GM23338 (cell line): ENCODE measurements around the gene GPR156. TPM values are rescaled to one million over a fixed set of nuclear protein-coding genes. Genes with fewer than 3 reads are reported as not detected.
"Not testable (repeated sequence)": the region's sequence is repeated elsewhere in the genome, so short reads cannot be mapped to it uniquely, and the experiment has no call there.

Source experiments
- ATAC-seq: fragments of 200-7000 bp; cut with Tn5 transposase; 3 replicates; pipeline ENCODE4 v1.9.1; 2020
- DNase-seq: peaks from one replicate; pipeline ENCODE4 v3.0.0-alpha.2; 2015; ENCODE audit warnings: low spot score
- H2AFZ ChIP-seq: fragments of 200-600 bp; sonication (generic); 2 replicates; pipeline ENCODE4 v1.8.0; 2016; ENCODE audit warnings: antibody characterized with exemption, mild to moderate bottlenecking, moderate library complexity
- H3F3A ChIP-seq: fragments of 200-600 bp; sonication (generic); replicated peaks from 2 replicates; pipeline ENCODE4 v1.8.0; 2017; ENCODE audit warnings: antibody characterized with exemption, mixed run types, low read depth
- H3K27ac ChIP-seq: fragments of 200-600 bp; sonication (generic); 2 replicates; pipeline ENCODE4 v1.6.1; 2016; ENCODE audit warnings: low read depth
- H3K27me3 ChIP-seq: fragments of 200-600 bp; sonication (generic); 2 replicates; pipeline ENCODE4 v1.8.0; 2016; ENCODE audit warnings: mild to moderate bottlenecking, mixed run types, moderate library complexity; ENCODE audit not compliant: insufficient read depth
- H3K36me3 ChIP-seq: fragments of 200-600 bp; sonication (generic); 2 replicates; pipeline ENCODE4 v1.8.0; 2016; ENCODE audit warnings: mild to moderate bottlenecking; ENCODE audit not compliant: insufficient read depth
- H3K4me1 ChIP-seq: fragments of 200-600 bp; sonication (generic); 2 replicates; pipeline ENCODE4 v1.8.0; 2016; ENCODE audit warnings: mild to moderate bottlenecking, moderate library complexity; ENCODE audit not compliant: insufficient read depth
- H3K4me2 ChIP-seq: fragments of 200-600 bp; sonication (generic); 2 replicates; pipeline ENCODE4 v1.7.1; 2017; ENCODE audit warnings: mixed run types
- H3K4me3 ChIP-seq: fragments of 200-600 bp; sonication (generic); 2 replicates; pipeline ENCODE4 v1.6.1; 2016; ENCODE audit warnings: mixed run types
- H3K79me2 ChIP-seq: fragments of 200-600 bp; sonication (generic); replicated peaks from 2 replicates; pipeline ENCODE4 v1.8.0; 2017; ENCODE audit warnings: mild to moderate bottlenecking; ENCODE audit not compliant: insufficient read depth
- H3K9me2 ChIP-seq: fragments of 200-600 bp; sonication (generic); 2 replicates; pipeline ENCODE4 v1.8.0; 2017; ENCODE audit not compliant: insufficient read depth
- H4K20me1 ChIP-seq: fragments of 200-600 bp; sonication (generic); replicated peaks from 2 replicates; pipeline ENCODE4 v1.8.0; 2017; ENCODE audit warnings: mild to moderate bottlenecking; ENCODE audit not compliant: insufficient read depth
- H3K27ac Mint-ChIP-seq: 2 replicates; pipeline ENCODE4 v1.8.0; 2020; ENCODE audit warnings: inconsistent platforms, mild to moderate bottlenecking, moderate library complexity, mixed read lengths
- H3K27me3 Mint-ChIP-seq: 3 replicates; pipeline ENCODE4 v1.8.0; 2022; ENCODE audit warnings: low read depth, mild to moderate bottlenecking, moderate library complexity, mixed read lengths, inconsistent platforms; ENCODE audit not compliant: insufficient read depth, poor library complexity
- H3K36me3 Mint-ChIP-seq: 3 replicates; pipeline ENCODE4 v1.8.0; 2021; ENCODE audit warnings: low read depth, mild to moderate bottlenecking, inconsistent platforms, moderate library complexity, mixed read lengths
- H3K4me1 Mint-ChIP-seq: 3 replicates; pipeline ENCODE4 v1.8.0; 2020; ENCODE audit warnings: mild to moderate bottlenecking, inconsistent platforms, mixed read lengths
- H3K4me3 Mint-ChIP-seq: 3 replicates; pipeline ENCODE4 v1.8.0; 2021; ENCODE audit warnings: moderate library complexity, mild to moderate bottlenecking, inconsistent platforms, mixed read lengths
- H3K9me3 Mint-ChIP-seq: 3 replicates; pipeline ENCODE4 v1.8.0; 2020; ENCODE audit warnings: moderate library complexity, mild to moderate bottlenecking, inconsistent platforms, mixed read lengths
- EZH2 ChIP-seq: fragments of 200-600 bp; sonication (generic); IDR thresholded peaks from one replicate; pipeline ENCODE4 v1.8.0; 2017; ENCODE audit warnings: antibody characterized with exemption, mild to moderate bottlenecking, low read depth; ENCODE audit not compliant: unreplicated experiment
- JUNB ChIP-seq: IDR thresholded peaks from one replicate; pipeline ENCODE4 v1.6.1; 2016; ENCODE audit warnings: antibody characterized with exemption; ENCODE audit not compliant: unreplicated experiment
- NANOG ChIP-seq: IDR thresholded peaks from 2 replicates; pipeline ENCODE4 v1.6.1; 2016; ENCODE audit warnings: antibody characterized with exemption, borderline replicate concordance
- STAT1 ChIP-seq: IDR thresholded peaks from one replicate; pipeline ENCODE4 v1.6.1; 2016; ENCODE audit warnings: antibody characterized with exemption; ENCODE audit not compliant: unreplicated experiment
- ZNF114 ChIP-seq: fragments of 250-450 bp; sonication (Bioruptor Pico); IDR thresholded peaks from 2 replicates; pipeline ENCODE4 v1.5.0; 2020; ENCODE audit warnings: mild to moderate bottlenecking, moderate library complexity
- ZNF331 ChIP-seq: fragments of 250-450 bp; sonication (Bioruptor Pico); IDR thresholded peaks from 2 replicates; pipeline ENCODE4 v1.5.0; 2020; ENCODE audit warnings: low read depth, mild to moderate bottlenecking, moderate library complexity
- polyA plus RNA-seq: library from polyadenylated mRNA; unstranded; fragments of >200 nt; fragmentation: Nextera tagmentation; extraction: Ambion mirVana; gene quantifications from 2 replicates; pipeline ENCODE4 v1.2.1, GENCODE V29; 2016
- total RNA-seq: library from RNA; depleted of rRNA; stranded (reverse); fragments of >200 nt; shearing (Covaris generic); gene quantifications from 2 replicates; pipeline ENCODE4 v1.2.3, GENCODE V29; 2014
- TF ChIP-seq, protein P1 (sequence below): IDR thresholded peaks from one replicate; pipeline ENCODE4 v1.6.1; 2018; ENCODE audit warnings: antibody characterized with exemption; ENCODE audit not compliant: unreplicated experiment
- TF ChIP-seq, protein P2 (sequence below): IDR thresholded peaks from 2 replicates; pipeline ENCODE4 v1.6.1; 2016; ENCODE audit warnings: antibody characterized with exemption

The GPR156 gene
- total and polyA plus RNA-seq, 2 experiments from 2014 or later = 0.50 to 2.5 TPM

DNA sequence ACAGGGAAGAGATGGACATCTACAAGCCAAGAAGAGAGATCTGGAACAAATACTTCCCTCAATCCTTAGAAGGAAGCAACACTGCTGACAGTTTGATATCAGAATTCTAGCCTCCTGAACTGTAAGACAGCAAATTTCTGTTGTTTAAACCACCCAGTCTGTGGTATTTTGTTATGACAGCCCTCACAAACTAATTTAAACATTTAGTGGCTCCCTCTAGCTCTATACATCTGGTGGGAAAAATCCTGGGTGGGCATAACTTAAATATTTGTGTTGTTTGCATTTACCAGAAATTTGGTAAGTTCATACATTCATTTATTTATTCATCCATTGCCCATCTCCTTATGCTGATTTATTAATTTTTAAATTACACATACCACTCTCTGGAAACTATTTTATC, 128.3 kb downstream of the GPR156 start:
- H3K27ac Mint-ChIP-seq = no peak overlapping the region
- Histone ChIP-seq H3F3A (no peaks in the 10 kb centered on the region), H4K20me1 (no peaks in the 10 kb centered on the region), H3K27me3 (no peaks in the 10 kb centered on the region), H3K4me2 (no peak overlapping the region), H3K79me2 (no peaks in the 10 kb centered on the region), H2AFZ (no peak overlapping the region), H3K27ac (no peak overlapping the region), H3K36me3 (no peaks in the 10 kb centered on the region; the same call in 1 of the 2 replicates), H3K4me1 (no peaks in the 10 kb centered on the region), H3K4me3 (no peak overlapping the region), H3K9me2 (peaks cover 3% of the 10 kb centered on the region)
- ATAC-seq = no peak
- TF ChIP-seq JUNB (no peak), STAT1 (no peak), NANOG (no peak)
- TF ChIP-seq, protein P1, sequence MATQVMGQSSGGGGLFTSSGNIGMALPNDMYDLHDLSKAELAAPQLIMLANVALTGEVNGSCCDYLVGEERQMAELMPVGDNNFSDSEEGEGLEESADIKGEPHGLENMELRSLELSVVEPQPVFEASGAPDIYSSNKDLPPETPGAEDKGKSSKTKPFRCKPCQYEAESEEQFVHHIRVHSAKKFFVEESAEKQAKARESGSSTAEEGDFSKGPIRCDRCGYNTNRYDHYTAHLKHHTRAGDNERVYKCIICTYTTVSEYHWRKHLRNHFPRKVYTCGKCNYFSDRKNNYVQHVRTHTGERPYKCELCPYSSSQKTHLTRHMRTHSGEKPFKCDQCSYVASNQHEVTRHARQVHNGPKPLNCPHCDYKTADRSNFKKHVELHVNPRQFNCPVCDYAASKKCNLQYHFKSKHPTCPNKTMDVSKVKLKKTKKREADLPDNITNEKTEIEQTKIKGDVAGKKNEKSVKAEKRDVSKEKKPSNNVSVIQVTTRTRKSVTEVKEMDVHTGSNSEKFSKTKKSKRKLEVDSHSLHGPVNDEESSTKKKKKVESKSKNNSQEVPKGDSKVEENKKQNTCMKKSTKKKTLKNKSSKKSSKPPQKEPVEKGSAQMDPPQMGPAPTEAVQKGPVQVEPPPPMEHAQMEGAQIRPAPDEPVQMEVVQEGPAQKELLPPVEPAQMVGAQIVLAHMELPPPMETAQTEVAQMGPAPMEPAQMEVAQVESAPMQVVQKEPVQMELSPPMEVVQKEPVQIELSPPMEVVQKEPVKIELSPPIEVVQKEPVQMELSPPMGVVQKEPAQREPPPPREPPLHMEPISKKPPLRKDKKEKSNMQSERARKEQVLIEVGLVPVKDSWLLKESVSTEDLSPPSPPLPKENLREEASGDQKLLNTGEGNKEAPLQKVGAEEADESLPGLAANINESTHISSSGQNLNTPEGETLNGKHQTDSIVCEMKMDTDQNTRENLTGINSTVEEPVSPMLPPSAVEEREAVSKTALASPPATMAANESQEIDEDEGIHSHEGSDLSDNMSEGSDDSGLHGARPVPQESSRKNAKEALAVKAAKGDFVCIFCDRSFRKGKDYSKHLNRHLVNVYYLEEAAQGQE = no peak
- TF ChIP-seq, protein P2, sequence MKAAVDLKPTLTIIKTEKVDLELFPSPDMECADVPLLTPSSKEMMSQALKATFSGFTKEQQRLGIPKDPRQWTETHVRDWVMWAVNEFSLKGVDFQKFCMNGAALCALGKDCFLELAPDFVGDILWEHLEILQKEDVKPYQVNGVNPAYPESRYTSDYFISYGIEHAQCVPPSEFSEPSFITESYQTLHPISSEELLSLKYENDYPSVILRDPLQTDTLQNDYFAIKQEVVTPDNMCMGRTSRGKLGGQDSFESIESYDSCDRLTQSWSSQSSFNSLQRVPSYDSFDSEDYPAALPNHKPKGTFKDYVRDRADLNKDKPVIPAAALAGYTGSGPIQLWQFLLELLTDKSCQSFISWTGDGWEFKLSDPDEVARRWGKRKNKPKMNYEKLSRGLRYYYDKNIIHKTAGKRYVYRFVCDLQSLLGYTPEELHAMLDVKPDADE = no peak
- H3K27me3 Mint-ChIP-seq = peaks cover 6% of the 10 kb centered on the region
- no peaks in the 10 kb centered on the region; the same call in 2 of the 3 replicates for H3K4me1 Mint-ChIP-seq
- peaks cover 21% of the 10 kb centered on the region for H3K36me3 Mint-ChIP-seq
- no peak for DNase-seq
- no peak overlapping the region for H3K4me3 Mint-ChIP-seq
- H3K9me3 Mint-ChIP-seq = peaks cover 41% of the 10 kb centered on the region

DNA sequence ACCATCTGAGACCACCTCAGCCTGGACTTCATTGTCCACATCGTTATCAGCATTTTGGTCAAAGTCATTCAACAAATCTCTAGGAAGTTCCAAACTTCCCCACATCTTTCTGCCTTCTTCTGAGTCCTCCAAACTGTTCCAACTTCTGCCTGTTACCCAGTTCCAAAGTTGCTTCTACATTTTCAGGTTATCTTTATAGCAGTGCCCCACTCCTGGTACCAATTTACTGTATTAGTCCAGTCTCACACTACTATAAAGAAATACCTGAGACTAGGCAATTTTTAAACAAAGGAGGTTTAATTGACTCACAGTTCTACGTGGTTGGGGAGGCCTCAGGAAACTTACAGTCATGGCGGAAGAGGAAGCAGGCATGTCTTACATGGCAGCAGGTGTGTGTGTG, 129.3 kb downstream of the GPR156 start:
- H3K36me3 ChIP-seq, H2AFZ ChIP-seq, H4K20me1 ChIP-seq, H3K27ac Mint-ChIP-seq, ATAC-seq, H3K79me2 ChIP-seq, H3K4me3 ChIP-seq, H3K27me3 Mint-ChIP-seq, H3K4me1 ChIP-seq, H3K4me2 ChIP-seq, H3F3A ChIP-seq, H3K9me2 ChIP-seq, H3K4me1 Mint-ChIP-seq, H3K27me3 ChIP-seq, H3K4me3 Mint-ChIP-seq, DNase-seq, H3K27ac ChIP-seq: not testable (repeated sequence)
- Mint-ChIP-seq H3K36me3 (peaks cover 21% of the 10 kb centered on the region), H3K9me3 (peaks cover 41% of the 10 kb centered on the region)

DNA sequence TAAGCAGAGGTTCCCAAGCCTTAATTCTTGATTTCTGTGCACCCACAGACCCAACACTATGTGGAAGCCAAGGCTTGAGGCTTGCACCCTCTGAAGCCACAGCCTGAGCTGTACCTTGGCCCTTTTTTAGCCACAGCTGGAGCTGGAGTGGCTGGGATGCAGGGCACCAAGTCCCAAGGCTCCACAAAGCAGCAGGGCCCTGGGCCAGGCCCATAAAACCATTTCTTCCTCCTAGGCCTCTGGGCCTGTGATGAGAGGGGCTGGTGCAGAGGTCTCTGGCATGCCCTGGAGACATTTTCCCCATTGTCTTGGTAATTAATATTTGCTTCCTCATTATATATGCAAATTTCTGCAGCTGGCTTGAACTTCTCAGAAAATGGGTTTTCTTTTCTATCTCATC, 129.9 kb downstream of the GPR156 start:
- Histone ChIP-seq H3K79me2 (no peaks in the 10 kb centered on the region), H3K27me3 (no peaks in the 10 kb centered on the region), H3K27ac (no peak overlapping the region), H4K20me1 (no peaks in the 10 kb centered on the region), H3K4me2 (no peak overlapping the region), H3K9me2 (no peaks in the 10 kb centered on the region), H3K4me3 (no peak overlapping the region), H3F3A (no peaks in the 10 kb centered on the region), H3K4me1 (no peaks in the 10 kb centered on the region), H3K36me3 (no peaks in the 10 kb centered on the region; the same call in 1 of the 2 replicates), H2AFZ (no peak overlapping the region)
- Mint-ChIP-seq H3K27me3 (peaks cover 4% of the 10 kb centered on the region), H3K9me3 (peaks cover 41% of the 10 kb centered on the region), H3K4me1 (no peaks in the 10 kb centered on the region; the same call in 2 of the 3 replicates), H3K27ac (no peak overlapping the region), H3K36me3 (peaks cover 21% of the 10 kb centered on the region), H3K4me3 (no peak overlapping the region)
- ATAC-seq (no peak), DNase-seq (no peak)
- TF ChIP-seq EZH2 (no peak), ZNF331 (CRISPR knock-in tag) (no peak), ZNF114 (CRISPR knock-in tag) (no peak)
- TF ChIP-seq, protein P1 = no peak
- TF ChIP-seq, protein P2 = no peak
